AG10803 (cell line): ENCODE results near the gene CPA3.

Experiments
- DNase-seq: peaks from one replicate; pipeline ENCODE4 v3.0.0; 2010; ENCODE audit warnings: low read depth
- H3K4me3 ChIP-seq: 2 replicates; pipeline ENCODE4 v1.5.1; 2011; ENCODE audit warnings: mild to moderate bottlenecking, low read length, control low read depth
- TF ChIP-seq, protein P1 (sequence below): conservative IDR thresholded peaks from 2 replicates; pipeline ENCODE4 v1.5.1; 2011; ENCODE audit warnings: mild to moderate bottlenecking, low read length, control low read depth, inconsistent platforms

CPA3 gene

DNA sequence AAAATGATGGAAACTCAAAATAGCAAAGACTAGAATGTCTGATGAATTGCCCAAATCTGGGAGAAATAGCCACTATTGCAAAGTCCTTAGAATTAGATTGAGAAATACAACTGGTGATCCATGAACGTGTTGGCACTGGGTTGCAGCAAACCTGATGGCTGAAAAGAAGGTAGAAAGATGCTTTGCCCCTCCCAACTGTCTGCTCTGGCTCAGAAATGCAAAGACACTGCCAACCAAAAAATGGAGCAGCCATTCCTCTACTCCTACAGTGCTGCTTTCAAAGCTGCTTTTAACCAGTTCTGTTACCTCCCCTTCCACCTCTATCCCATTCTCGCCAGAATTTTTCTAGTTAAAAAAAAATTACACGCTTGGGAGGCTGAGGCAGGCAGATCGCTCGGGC, 60.7 kb downstream of the CPA3 start:
- no peak for DNase-seq
- H3K4me3 ChIP-seq = no peak overlapping the region
- TF ChIP-seq, protein P1, sequence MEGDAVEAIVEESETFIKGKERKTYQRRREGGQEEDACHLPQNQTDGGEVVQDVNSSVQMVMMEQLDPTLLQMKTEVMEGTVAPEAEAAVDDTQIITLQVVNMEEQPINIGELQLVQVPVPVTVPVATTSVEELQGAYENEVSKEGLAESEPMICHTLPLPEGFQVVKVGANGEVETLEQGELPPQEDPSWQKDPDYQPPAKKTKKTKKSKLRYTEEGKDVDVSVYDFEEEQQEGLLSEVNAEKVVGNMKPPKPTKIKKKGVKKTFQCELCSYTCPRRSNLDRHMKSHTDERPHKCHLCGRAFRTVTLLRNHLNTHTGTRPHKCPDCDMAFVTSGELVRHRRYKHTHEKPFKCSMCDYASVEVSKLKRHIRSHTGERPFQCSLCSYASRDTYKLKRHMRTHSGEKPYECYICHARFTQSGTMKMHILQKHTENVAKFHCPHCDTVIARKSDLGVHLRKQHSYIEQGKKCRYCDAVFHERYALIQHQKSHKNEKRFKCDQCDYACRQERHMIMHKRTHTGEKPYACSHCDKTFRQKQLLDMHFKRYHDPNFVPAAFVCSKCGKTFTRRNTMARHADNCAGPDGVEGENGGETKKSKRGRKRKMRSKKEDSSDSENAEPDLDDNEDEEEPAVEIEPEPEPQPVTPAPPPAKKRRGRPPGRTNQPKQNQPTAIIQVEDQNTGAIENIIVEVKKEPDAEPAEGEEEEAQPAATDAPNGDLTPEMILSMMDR = no peak

DNA sequence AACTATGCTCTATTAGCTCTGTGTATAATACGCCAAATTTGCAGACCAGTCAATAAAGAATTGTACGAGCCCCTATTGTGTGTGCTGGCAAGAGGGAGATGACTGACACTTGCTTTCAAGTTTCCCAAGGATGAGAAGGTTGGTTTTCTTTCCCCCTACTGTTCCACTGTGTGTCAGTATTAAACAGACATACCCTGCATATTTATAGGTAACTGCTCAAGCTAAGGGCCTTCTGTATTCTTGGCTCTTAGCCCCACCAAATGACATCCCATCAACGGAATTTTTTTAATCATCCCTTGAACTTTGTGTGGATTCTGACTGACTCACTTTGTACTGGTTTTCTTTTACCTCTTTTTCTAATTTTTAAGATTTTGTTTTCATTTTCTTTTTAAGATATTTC, 65.7 kb downstream of the CPA3 start:
- H3K4me3 ChIP-seq = no peak overlapping the region
- DNase-seq = peak; percentile 38
- TF ChIP-seq, protein P1 = no peak

DNA sequence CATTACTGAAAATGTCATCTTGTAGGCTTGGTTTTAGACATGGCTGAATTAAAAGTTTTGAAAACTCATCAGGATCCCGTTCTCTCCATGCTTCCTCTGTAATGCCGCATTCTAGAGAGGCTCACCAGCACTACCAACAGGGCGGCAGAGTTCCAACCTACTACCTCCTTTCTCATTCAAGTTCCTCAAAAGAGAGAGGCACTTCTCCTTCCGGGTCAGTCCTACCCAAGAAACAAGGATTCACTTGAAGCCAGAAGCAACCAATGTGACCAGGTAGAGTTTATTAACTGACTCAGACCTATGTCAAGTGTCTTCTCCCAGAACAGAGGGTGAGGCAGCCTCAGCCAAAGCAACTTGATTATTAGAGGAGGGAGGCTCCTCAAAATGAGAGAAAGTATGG, 66.5 kb downstream of the CPA3 start:
- H3K4me3 ChIP-seq = no peak overlapping the region
- no peak for DNase-seq
- TF ChIP-seq, protein P1 = no peak

DNA sequence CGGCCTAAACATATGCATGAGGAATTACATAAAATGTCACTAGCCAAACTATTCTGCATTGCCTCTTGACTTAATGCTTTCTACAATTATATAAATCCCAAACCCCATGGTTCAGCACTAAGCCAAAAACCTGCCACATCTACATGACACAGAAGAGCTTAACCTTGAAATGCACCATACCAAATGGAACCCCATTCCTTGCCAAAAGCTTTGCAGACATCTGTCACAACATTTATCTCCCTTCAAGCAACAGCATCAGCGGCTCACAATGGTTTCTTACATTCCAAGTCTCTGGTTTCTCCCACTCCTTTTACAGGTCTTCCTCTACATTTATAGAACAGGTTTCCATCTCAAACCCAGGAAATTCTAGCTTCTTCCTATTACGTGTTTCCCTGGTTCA, 67.9 kb downstream of the CPA3 start:
- H3K4me3 ChIP-seq = no peak overlapping the region
- TF ChIP-seq, protein P1 = no peak
- DNase-seq = no peak

DNA sequence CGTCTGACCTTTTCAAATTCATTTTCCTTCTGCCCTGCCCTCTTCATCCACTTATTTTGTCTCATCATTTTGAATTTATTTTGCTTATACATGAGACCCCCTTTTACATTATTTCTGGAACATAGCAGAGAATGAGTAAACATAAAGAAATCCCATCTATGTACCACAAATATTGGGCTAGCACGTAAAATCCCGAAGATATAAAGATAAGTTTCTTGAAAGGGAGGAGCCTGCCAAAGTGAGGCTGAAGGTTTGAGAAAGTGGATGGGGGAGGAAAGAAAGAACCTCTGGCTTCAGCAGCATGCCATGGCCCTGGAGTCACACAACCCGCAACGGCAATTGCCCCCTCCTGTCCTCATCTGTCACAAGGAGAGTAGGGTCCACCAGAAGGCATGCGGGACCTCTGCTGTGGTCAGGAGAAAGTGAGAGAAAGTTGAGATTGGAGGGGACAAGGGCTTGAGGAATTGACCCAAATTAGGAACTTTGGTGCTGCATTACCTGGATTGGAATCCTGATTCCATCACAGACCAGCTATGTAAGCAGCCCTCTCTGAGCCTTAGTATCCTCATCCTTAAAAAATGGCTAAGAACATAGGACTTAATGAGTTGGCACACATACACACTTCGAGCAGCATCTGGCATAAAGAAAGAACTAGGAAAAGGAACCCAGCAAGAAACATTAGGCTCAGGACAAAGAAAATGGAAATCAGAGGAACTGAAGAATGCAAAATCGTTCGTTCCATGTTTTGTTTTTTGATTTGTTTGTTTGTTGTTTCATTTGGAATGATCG, 72.6 kb downstream of the CPA3 start:
- DNase-seq = peak; percentile 41
- TF ChIP-seq, protein P1 = no peak
- H3K4me3 ChIP-seq = no peak overlapping the region

DNA sequence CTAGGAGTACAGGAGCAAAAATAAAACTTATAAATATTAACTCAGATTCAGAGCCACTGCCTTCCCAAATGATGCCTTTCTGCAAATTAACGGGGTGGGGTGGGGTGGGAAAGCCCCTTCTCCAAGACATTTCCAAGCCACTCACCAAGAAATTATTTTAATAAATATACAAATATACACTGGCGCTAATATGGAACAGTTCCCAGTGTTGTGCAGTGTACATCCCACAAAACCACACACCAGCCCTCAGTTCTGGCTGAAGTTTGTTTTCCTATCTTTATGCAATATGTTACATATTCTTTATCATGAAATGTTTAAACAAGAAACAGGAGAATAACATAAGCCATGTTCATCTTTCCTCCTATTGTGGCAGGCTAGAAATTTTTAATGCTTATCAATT, 73.2 kb downstream of the CPA3 start:
- no peak for DNase-seq
- H3K4me3 ChIP-seq = no peak overlapping the region
- TF ChIP-seq, protein P1 = no peak

DNA sequence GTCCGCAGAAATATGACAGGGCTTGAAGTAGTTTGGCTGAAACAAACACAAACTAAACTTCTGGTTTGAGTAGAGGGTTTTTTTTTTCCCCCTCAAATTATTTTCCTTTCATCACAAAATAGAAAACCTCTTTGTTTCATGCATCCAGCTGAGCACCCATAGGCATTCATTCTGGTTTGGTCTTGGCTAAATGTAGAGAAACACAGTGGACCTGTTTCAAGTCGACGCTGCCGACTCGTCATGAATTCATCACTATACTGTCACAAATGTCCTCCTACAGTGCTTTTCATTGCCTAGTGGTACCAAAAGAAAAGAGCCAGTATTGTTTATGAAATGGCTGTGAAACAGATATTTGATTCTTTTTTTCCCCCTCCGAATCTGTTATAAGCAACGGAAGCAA, 73.8 kb downstream of the CPA3 start:
- H3K4me3 ChIP-seq = no peak overlapping the region
- no peak for DNase-seq
- TF ChIP-seq, protein P1 = no peak
